Measurements from ENCODE around the gene SLC6A4. TPM values are rescaled to one million over a fixed set of nuclear protein-coding genes. Genes with fewer than 3 reads are reported as not detected.
A peak's percentile ranks its signal among the peaks of the same experiment; 100 is the strongest.

SLC6A4 gene
- total RNA-seq, 6 experiments from 2014 or later, result not detected

GRCh38 chr17:30222721-30223175, 12.7 kb downstream of the SLC6A4 start:
- H3K36me3 ChIP-seq, result no peaks in the 10 kb centered on the region
- WGBS (ENCODE audit: insufficient coverage, low coverage, low lambda C conversion rate, missing lambda C conversion rate), result 66% methylated on average over 3 of the region's 13 CpGs
- TF ChIP-seq CTCF (IDR thresholded peaks at IDR 0.05), result no peak
- TF ChIP-seq POLR2A (IDR thresholded peaks at IDR 0.05), result no peak
- no peak for DNase-seq
- intact Hi-C loops (cut with DNase I), result no loop called here
- peaks cover 0 to 18% (median 0%) of the 10 kb centered on the region in 4 donors for H3K4me1 ChIP-seq
- no peaks in the 10 kb centered on the region for H3K27me3 ChIP-seq
- ATAC-seq, result no peak
- H3K9me3 ChIP-seq, result no peaks in the 10 kb centered on the region
- no peak overlapping the region for H3K4me3 ChIP-seq
- H3K27ac ChIP-seq, result no peak overlapping the region

- H3K4me3 ChIP-seq, result no peak overlapping the region
- DNase-seq, result no peak
- no peak for TF ChIP-seq CTCF (IDR thresholded peaks at IDR 0.05)
- no peak for TF ChIP-seq POLR2A (IDR thresholded peaks at IDR 0.05)
Observed at GRCh38 chr17:30222251-30222650, 13.2 kb downstream of the SLC6A4 start.

GRCh38 chr17:30221346-30221745, 14.2 kb downstream of the SLC6A4 start:
- DNase-seq, result no peak
- no peaks in the 10 kb centered on the region for H3K27me3 ChIP-seq
- H3K9me3 ChIP-seq, result no peaks in the 10 kb centered on the region
- H3K27ac ChIP-seq, result no peak overlapping the region
- H3K36me3 ChIP-seq, result no peaks in the 10 kb centered on the region
- ATAC-seq, result no peak
- WGBS (ENCODE audit: insufficient coverage, low coverage, low lambda C conversion rate, missing lambda C conversion rate), result 72% methylated on average over 5 of the region's 10 CpGs
- TF ChIP-seq POLR2A (IDR thresholded peaks at IDR 0.05) (no peak), CTCF (IDR thresholded peaks at IDR 0.05) (no peak)
- no peak overlapping the region for H3K4me3 ChIP-seq
- H3K4me1 ChIP-seq, result peaks cover 0 to 18% (median 0%) of the 10 kb centered on the region in 4 donors
- intact Hi-C loops (cut with DNase I), result no loop called here

More at GRCh38 chr17:30222251-30222650, 13.2 kb downstream of the SLC6A4 start:
- intact Hi-C loops (cut with DNase I), result no loop called here
- H3K4me1 ChIP-seq, result peaks cover 0 to 18% (median 0%) of the 10 kb centered on the region in 4 donors
- no peaks in the 10 kb centered on the region for H3K9me3 ChIP-seq
- H3K27me3 ChIP-seq, result no peaks in the 10 kb centered on the region
- 80% methylated on average over 2 of the region's 4 CpGs for WGBS (ENCODE audit: insufficient coverage, low coverage, low lambda C conversion rate, missing lambda C conversion rate)
- H3K27ac ChIP-seq, result no peak overlapping the region
- no peaks in the 10 kb centered on the region for H3K36me3 ChIP-seq
- ATAC-seq, result no peak

GRCh38 chr17:30220414-30220813, 15.1 kb downstream of the SLC6A4 start:
- WGBS (ENCODE audit: insufficient coverage, low coverage, low lambda C conversion rate, missing lambda C conversion rate), result 92% methylated on average over 4 of the region's 5 CpGs
- ATAC-seq (peak in 1 of 4 donors; percentile 5), DNase-seq (no peak)
- intact Hi-C loops (cut with DNase I), result no loop called here
- no peak for TF ChIP-seq POLR2A (IDR thresholded peaks at IDR 0.05)
- no peak for TF ChIP-seq CTCF (IDR thresholded peaks at IDR 0.05)
- Histone ChIP-seq H3K4me1 (peaks cover 0 to 11% (median 0%) of the 10 kb centered on the region in 4 donors), H3K27me3 (no peaks in the 10 kb centered on the region), H3K9me3 (no peaks in the 10 kb centered on the region), H3K36me3 (no peaks in the 10 kb centered on the region), H3K4me3 (no peak overlapping the region), H3K27ac (no peak overlapping the region)

GRCh38 chr17:30219833-30220232, 15.7 kb downstream of the SLC6A4 start:
- peak; percentile 80 to 95 (median 90) for ATAC-seq

More at GRCh38 chr17:30219833-30220232, 15.7 kb downstream of the SLC6A4 start:
- Histone ChIP-seq H3K4me3 (no peak overlapping the region), H3K4me1 (peaks cover 0 to 10% (median 0%) of the 10 kb centered on the region in 4 donors), H3K27ac (no peak overlapping the region), H3K9me3 (no peaks in the 10 kb centered on the region), H3K36me3 (no peaks in the 10 kb centered on the region), H3K27me3 (no peaks in the 10 kb centered on the region)
- WGBS (ENCODE audit: insufficient coverage, low coverage, low lambda C conversion rate, missing lambda C conversion rate), result 17% methylated on average over 5 of the region's 7 CpGs
- no peak for TF ChIP-seq POLR2A (IDR thresholded peaks at IDR 0.05)
- no peak for TF ChIP-seq CTCF (IDR thresholded peaks at IDR 0.05)
- intact Hi-C loops (cut with DNase I), result no loop called here
- DNase-seq, result peak in 2 of 3 donors; percentile 35 to 74
